GM18858 (cell line): Measurements from ENCODE around the gene FAM149A.

Experiments
- ATAC-seq: cut with Tn5 transposase; IDR thresholded peaks from one replicate; pipeline ENCODE4 v1.9.1; 2021; ENCODE audit not compliant: unreplicated experiment

The FAM149A gene

GRCh38 chr4:186200516-186200915 is 96.0 kb downstream of the FAM149A start:
- no peak for ATAC-seq

DNA sequence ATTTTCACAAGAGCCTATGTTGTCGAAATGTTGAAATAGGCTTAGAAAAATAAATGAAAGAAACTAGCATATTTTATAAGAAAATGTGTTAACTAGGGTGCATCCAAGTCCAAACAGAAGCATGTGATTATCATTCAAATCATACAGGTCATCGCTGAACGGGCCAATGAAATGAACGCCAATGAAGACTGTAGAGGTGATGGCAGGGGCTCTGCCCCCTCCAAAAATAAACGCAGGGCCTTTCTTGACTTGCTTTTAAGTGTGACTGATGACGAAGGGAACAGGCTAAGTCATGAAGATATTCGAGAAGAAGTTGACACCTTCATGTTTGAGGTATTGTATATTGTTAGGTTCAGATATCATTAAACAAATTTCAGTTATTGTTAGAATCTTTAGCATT is 96.5 kb downstream of the FAM149A start:
- no peak for ATAC-seq

GRCh38 chr4:186201535-186202230 is 97.2 kb downstream of the FAM149A start:
- peak; percentile 95 for ATAC-seq

- no peak for ATAC-seq
Measured at GRCh38 chr4:186202490-186203140, 98.1 kb downstream of the FAM149A start.

- no peak for ATAC-seq
Measured at GRCh38 chr4:186203406-186203805, 98.9 kb downstream of the FAM149A start.

GRCh38 chr4:186204103-186204559 is 99.6 kb downstream of the FAM149A start:
- no peak for ATAC-seq

- no peak for ATAC-seq
Measured at GRCh38 chr4:186204686-186205085, 100.2 kb downstream of the FAM149A start.

DNA sequence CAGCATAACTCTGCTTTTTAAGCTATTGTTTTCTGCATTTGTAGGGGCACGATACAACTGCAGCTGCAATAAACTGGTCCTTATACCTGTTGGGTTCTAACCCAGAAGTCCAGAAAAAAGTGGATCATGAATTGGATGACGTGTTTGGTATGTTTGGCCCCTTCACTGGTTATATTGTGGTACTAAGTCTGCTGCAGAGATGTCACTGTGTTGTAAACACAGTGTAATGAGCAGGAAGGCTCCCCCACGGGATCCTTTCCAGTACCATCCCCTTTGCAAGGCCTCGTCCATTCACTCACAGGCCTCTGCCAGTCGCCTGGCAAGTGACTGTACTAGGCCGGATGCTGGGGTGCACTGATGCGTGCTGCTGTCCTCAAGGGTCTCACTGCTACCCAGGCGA is 100.7 kb downstream of the FAM149A start:
- no peak for ATAC-seq

DNA sequence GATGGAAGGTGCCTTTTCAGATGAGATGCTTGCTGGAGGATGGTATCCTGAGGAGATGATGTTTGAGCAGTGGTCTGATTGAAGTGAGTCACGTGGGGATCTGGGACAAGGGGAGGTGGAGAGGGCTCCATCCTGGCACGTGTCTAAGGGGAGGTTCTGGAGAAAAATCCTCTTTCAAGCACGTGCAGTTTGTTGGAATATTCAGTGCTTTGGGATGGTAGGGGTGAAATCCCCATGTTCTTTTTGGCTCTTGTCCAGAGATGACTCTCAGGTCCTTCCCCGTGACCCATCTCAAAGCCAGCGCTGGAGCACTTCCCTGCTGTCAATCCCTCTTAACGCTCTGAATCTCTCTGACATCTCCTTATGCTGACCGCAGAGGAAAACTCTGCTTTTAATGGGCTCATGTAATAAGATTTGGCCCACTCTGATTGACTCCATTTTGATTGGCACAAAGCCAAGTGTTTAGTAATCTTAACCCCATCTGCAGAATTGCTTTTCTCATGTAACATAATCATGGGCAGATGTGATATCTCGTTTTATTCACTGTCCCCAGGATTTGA is 112.0 kb downstream of the FAM149A start:
- ATAC-seq, result no peak

DNA sequence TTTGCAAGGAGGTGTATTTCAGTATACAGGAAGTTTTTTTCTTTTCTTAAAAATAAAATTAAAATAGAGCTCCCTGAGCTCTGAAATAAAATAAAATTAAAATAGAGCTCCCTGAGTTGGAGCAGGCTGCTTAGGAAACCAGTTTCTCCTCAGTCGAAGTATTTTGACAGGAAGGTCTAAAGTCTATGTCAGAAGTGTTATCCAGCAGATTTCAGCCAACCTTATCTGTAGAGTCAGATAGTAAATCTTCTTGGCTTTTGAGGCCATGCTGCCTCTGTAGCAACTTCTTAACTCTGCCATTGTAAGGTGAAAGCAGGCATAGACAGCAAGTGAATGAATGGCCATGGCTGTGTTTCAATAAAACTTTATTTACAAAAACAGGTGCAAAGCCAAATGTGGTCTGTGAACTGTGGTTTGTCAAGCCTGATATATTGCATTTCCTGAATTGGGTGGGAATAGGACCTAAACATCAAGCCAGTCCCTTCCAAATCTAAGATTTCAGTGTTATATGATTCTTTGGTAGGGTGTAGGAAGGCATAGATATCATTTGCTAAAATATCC is 113.3 kb downstream of the FAM149A start:
- ATAC-seq, result no peak

GRCh38 chr4:186221624-186222023 is 117.1 kb downstream of the FAM149A start:
- ATAC-seq, result no peak
